ENCODE results near the gene PTPN13. TPM values are rescaled to one million over a fixed set of nuclear protein-coding genes. Genes with fewer than 3 reads are reported as not detected.

The PTPN13 gene
- total RNA-seq, 1 experiment from 2014 or later: 12.5 TPM

DNA sequence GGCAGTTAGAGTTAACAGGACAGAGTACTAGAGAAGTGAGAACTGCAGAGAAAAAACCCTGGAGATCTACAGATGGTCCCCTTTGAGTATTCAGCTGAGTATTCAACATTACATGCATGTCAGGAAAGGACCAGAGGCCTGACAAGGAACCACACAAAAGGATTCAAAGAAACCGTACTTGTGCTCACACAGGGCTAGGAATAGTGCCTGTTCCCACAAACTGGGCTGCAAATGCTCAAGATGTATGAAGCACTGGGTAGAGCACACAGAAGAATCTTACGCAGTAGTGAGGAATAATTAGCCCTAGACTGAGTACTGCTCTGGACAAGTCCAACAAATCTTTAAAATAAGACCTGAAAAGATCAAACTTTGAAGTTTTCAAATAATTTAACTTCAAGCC is 17.6 kb downstream of the PTPN13 start:
- CTCF ChIA-PET: no interaction called here
- intact Hi-C loops (cut with micrococcal nuclease; ENCODE audit: unreplicated experiment): no loop called here
- DNase-seq (ENCODE audit: low read depth, low spot score): no peak

DNA sequence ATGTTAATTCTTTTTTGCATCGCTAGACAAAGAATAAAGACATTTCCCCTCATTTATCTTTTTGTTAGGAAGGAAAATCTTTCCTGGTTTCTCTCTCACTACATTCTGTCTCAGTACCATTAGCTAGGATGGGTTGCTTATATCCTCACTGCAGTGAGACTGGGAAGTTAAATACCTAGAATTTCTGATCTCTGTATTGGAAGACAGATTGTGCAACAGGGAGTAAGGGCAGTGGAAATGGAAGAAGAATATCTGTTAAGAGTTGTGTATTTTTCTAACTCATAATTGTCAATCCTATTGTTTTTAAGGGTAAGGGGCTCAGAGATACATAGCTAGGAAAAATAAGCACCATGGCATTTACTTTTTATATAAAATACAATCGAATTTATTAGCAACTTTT is 19.6 kb downstream of the PTPN13 start:
- H3K4me3 ChIP-seq (ENCODE audit: low read depth in 2 of 2, low read length in 2 of 2): no peak overlapping the region
- no peaks in the 10 kb centered on the region; the same call in 1 of the 2 replicates for H3K4me1 ChIP-seq (ENCODE audit: control insufficient read depth, insufficient read depth, low read length)
- BruUV-seq (replicated peaks): no TSS peak
- intact Hi-C loops (cut with micrococcal nuclease; ENCODE audit: unreplicated experiment): no loop called here
- DNase-seq (ENCODE audit: low read depth, low spot score) (no peak), ATAC-seq (no peak)
- CTCF ChIA-PET: no interaction called here
- no peak overlapping the region for H3K27ac ChIP-seq (ENCODE audit: low read length)
- H3K27me3 ChIP-seq (ENCODE audit: control insufficient read depth, insufficient read depth, low read length): no peaks in the 10 kb centered on the region
- no peaks in the 10 kb centered on the region for H3K9me3 ChIP-seq (ENCODE audit: control insufficient read depth, insufficient read depth, low read depth, low read length)
- TF ChIP-seq, protein P1, sequence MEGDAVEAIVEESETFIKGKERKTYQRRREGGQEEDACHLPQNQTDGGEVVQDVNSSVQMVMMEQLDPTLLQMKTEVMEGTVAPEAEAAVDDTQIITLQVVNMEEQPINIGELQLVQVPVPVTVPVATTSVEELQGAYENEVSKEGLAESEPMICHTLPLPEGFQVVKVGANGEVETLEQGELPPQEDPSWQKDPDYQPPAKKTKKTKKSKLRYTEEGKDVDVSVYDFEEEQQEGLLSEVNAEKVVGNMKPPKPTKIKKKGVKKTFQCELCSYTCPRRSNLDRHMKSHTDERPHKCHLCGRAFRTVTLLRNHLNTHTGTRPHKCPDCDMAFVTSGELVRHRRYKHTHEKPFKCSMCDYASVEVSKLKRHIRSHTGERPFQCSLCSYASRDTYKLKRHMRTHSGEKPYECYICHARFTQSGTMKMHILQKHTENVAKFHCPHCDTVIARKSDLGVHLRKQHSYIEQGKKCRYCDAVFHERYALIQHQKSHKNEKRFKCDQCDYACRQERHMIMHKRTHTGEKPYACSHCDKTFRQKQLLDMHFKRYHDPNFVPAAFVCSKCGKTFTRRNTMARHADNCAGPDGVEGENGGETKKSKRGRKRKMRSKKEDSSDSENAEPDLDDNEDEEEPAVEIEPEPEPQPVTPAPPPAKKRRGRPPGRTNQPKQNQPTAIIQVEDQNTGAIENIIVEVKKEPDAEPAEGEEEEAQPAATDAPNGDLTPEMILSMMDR (IDR thresholded peaks at IDR 0.05): no peak
- TF ChIP-seq SIN3A (IDR thresholded peaks at IDR 0.05; ENCODE audit: borderline replicate concordance, insufficient read depth, low read depth, low read length) (no peak), TCF7L2 (IDR thresholded peaks at IDR 0.05; ENCODE audit: low read depth, low read length) (no peak), REST (IDR thresholded peaks at IDR 0.05; ENCODE audit: insufficient read depth in 1 of 2, low read depth in 2 of 2, low read length in 1 of 2) (no peak), POLR2AphosphoS5 (IDR thresholded peaks at IDR 0.05; ENCODE audit: low read depth, low read length) (no peak)
- POLR2A ChIA-PET: no interaction called here
- in situ Hi-C loops (cut with HindIII; ENCODE audit: low pct_unique_long_range_greater_than_20kb, low sequenced_read_pairs): no loop called here
- H3K36me3 ChIP-seq (ENCODE audit: control insufficient read depth, insufficient read depth, low read length): no peaks in the 10 kb centered on the region; the same call in 1 of the 2 replicates

More for the DNA sequence above, 17.6 kb downstream of the PTPN13 start:
- no peaks in the 10 kb centered on the region; the same call in 1 of the 2 replicates for H3K36me3 ChIP-seq (ENCODE audit: control insufficient read depth, insufficient read depth, low read length)
- H3K4me3 ChIP-seq (ENCODE audit: low read depth in 2 of 2, low read length in 2 of 2): no peak overlapping the region
- ATAC-seq: no peak
- no peaks in the 10 kb centered on the region for H3K27me3 ChIP-seq (ENCODE audit: control insufficient read depth, insufficient read depth, low read length)
- no peaks in the 10 kb centered on the region; the same call in 1 of the 2 replicates for H3K4me1 ChIP-seq (ENCODE audit: control insufficient read depth, insufficient read depth, low read length)
- H3K9me3 ChIP-seq (ENCODE audit: control insufficient read depth, insufficient read depth, low read depth, low read length): no peaks in the 10 kb centered on the region
- no peak overlapping the region for H3K27ac ChIP-seq (ENCODE audit: low read length)
- in situ Hi-C loops (cut with HindIII; ENCODE audit: low pct_unique_long_range_greater_than_20kb, low sequenced_read_pairs): no loop called here
- BruUV-seq (replicated peaks): no TSS peak
- POLR2A ChIA-PET: no interaction called here
- TF ChIP-seq, protein P1 (IDR thresholded peaks at IDR 0.05): no peak
- no peak for TF ChIP-seq TCF7L2 (IDR thresholded peaks at IDR 0.05; ENCODE audit: low read depth, low read length)
- TF ChIP-seq REST (IDR thresholded peaks at IDR 0.05; ENCODE audit: insufficient read depth in 1 of 2, low read depth in 2 of 2, low read length in 1 of 2): no peak
- no peak for TF ChIP-seq SIN3A (IDR thresholded peaks at IDR 0.05; ENCODE audit: borderline replicate concordance, insufficient read depth, low read depth, low read length)
- TF ChIP-seq POLR2AphosphoS5 (IDR thresholded peaks at IDR 0.05; ENCODE audit: low read depth, low read length): no peak

Data from Panc1 (cell line).